DMS153 treated with DMSO at 0.1 percent for 48 hours (cell line): ENCODE data around the gene AP5S1.

ENCODE experiments used
- DNase-seq: peaks from one replicate; lab custom pipeline; 2025; ENCODE audit not compliant: unreplicated experiment; lab: John Stamatoyannopoulos, UW

Gene AP5S1

GRCh38 chr20:3873507-3873906 lies 53.2 kb downstream of the AP5S1 start:
- no peak for DNase-seq

- DNase-seq = no peak
These were observed 54.0 kb downstream of the AP5S1 start for GRCh38 chr20:3874194-3874844.

GRCh38 chr20:3875378-3875974 lies 55.1 kb downstream of the AP5S1 start:
- DNase-seq = no peak

- no peak for DNase-seq
These were observed 55.7 kb downstream of the AP5S1 start for GRCh38 chr20:3876000-3876399.

- DNase-seq = no peak
These were observed 56.3 kb downstream of the AP5S1 start for GRCh38 chr20:3876676-3877075.
